ENCODE results near the gene FLT3.

DNA sequence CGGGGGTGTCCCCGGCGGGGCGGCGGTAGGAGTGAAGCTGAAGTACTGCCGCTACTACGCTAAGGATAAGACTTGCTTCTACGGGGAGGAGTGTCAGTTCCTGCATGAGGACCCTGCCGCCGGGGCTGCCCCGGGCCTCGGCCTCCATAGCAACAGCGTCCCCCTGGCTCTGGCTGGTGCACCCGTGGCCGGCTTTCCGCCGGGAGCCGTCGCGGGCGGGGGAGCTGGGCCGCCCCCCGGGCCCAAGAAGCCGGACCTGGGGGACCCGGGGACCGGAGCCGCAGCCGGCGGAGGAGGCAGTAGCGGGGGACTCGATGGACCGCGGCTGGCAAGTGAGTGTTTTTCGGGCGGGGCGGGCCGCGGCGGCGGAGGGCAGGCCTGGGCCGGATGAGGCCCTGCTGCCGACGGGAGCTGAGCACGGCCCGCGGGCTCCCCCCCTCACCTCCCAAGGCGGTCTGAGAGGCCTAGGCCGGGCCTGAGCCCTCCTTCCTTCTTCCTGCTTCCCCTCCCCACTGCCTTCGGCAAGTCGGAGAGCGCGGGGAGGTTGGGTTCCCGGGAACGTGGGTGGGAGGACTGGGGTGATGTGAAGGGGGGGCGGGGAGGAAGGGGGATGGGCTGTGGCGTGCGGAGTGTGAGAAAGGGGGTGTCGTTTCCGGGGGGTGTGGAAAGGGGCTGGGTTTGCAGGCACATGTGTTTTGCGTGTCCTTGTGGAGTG lies 38.5 kb upstream of the FLT3 start:
- TF ChIP-seq CTCF (IDR thresholded peaks at IDR 0.05) (no peak), SREBF2 (IDR thresholded peaks at IDR 0.05) (no peak), CHD2 (IDR thresholded peaks at IDR 0.05; ENCODE audit: low read length, partially characterized antibody) (no peak), HEYL (CRISPR knock-in tag; IDR thresholded peaks at IDR 0.05) (no peak), JUN (IDR thresholded peaks at IDR 0.05) (no peak; a peak in 1 of 5 replicates)

All from A549 (cell line).